CD1c-positive myeloid dendritic cell (primary cell): ENCODE results near the gene ZNF511.
A peak's percentile ranks its signal among the peaks of the same experiment; 100 is the strongest.
"Not testable (repeated sequence)": the region's sequence is repeated elsewhere in the genome, so short reads cannot be mapped to it uniquely, and the experiment has no call there.

Experiments
- DNase-seq: peaks from one replicate; pipeline ENCODE4 v3.0.0-alpha.2; 2016; ENCODE audit errors: extremely low spot score

ZNF511 gene

DNA sequence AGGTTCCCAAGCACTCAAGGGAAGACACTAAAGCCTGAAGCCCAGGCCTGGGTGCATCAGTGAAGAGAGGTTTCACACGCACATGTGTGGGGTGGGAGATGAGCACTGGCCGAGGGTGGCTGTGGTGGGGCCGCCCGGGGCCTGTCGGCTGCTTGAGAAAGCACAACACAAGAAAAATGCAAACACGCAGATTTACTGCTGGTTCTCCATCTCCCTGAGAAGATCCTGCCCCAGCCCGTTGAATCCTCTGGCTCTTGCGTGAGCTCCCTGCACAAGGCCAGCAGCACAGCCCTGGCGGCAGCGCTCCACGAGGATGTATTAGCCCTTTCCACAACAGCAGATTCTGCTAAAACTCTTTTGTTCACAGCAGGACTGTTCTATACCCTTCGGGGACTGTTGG is 6.2 kb downstream of the ZNF511 start:
- no peak for DNase-seq

DNA sequence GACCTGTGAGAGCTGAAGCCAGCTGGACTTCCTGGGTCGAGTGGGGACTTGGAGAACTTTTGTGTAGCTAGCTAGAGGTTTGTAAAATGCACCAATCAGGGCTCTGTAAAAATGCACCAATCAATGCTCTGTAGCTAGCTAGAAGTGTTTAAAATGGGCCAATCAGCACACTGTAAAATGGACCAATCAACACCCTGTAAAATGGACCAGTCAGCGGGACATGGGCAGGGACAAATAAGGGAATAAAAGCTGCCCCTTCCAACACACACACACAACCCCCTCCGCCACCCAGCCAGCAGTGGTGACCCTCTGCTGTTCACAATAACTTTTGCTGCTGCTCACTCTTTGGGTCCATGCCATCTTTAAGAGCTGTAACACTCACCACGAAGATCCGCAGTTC is 7.1 kb downstream of the ZNF511 start:
- DNase-seq: no peak

- DNase-seq: no peak
Measured at GRCh38 chr10:133316266-133316665, 7.6 kb downstream of the ZNF511 start.

- no peak for DNase-seq
Measured at GRCh38 chr10:133316732-133317131, 8.0 kb downstream of the ZNF511 start.

GRCh38 chr10:133318494-133319127 is 9.9 kb downstream of the ZNF511 start:
- peak; percentile 81 for DNase-seq

DNA sequence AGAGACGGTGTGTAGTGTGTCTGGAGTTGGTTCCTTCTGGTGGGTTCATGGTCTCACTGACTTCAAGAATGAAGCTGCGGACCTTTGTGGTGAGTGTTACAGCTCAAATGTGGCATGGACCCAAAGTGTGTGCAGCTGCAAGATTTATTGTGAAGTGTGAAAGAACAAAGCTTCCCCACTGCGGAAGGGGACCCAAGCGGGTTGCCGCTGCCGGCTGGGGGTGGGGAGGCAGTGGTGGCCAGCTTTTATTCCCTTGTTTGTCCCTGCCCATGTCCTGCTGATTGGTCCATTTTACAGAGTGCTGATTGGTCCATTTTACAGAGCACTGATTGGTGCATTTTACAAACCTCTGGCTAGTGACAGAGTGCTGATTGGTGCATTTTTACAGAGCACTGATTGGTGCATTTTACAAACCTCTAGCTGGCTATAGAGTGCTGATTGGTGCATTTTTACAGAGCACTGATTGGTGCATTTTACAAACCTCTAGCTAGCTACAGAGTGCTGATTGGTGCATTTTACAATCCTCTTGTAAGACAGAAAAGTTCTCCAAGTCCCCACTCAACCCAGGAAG is 12.2 kb downstream of the ZNF511 start:
- DNase-seq: not testable (repeated sequence)

DNA sequence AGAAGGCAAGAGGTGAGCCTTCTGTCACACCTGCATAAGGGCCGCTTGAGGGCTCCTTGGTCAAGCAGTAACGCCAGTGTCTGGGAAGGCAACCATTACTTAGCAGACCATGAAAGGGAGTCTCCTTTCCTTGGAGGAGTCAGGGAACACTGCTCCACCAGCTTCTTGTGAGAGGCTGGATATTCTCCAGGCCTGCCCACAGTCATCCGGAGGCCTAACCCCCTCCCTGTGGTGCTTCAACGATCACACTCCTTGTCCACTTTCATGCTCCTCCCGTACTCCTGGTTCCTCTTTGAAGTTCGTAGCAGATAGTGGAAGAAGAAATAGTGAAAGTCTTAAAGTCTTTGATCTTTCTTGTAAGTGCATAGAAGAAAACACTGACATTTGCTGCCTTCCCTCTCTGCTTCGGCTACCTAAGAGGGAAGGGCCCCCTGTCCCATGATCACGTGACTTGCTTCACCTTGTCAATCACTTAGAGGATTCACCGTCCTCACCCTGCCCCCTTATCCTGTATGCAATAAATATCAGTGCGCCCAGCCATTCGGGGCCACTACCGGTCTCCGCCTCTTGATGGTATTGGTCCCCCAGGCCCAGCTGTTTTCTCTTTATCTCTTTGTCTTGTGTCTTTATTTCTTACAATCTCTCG is 13.5 kb downstream of the ZNF511 start:
- DNase-seq: not testable (repeated sequence)

GRCh38 chr10:133324198-133324792 is 15.6 kb downstream of the ZNF511 start:
- no peak for DNase-seq

DNA sequence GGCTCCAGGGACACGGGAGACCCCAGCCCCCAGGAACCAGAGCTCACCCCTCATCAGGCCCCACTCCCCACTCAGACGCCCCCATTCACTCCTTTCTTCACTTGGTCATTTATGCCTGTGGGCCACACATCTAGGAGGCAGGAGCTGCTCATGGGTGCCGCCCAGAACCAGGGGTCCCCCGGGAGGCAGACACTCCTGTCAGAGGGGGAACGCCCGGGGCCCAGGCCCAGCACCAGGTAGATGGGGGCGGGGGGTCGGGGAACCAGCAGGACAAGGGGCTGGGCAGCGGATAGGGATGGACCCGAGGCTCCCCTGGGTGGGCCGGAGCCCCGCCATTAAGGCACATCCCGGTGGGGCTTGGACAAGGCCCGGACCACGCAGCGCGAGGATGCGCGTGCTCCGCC is 16.1 kb downstream of the ZNF511 start:
- no peak for DNase-seq

DNA sequence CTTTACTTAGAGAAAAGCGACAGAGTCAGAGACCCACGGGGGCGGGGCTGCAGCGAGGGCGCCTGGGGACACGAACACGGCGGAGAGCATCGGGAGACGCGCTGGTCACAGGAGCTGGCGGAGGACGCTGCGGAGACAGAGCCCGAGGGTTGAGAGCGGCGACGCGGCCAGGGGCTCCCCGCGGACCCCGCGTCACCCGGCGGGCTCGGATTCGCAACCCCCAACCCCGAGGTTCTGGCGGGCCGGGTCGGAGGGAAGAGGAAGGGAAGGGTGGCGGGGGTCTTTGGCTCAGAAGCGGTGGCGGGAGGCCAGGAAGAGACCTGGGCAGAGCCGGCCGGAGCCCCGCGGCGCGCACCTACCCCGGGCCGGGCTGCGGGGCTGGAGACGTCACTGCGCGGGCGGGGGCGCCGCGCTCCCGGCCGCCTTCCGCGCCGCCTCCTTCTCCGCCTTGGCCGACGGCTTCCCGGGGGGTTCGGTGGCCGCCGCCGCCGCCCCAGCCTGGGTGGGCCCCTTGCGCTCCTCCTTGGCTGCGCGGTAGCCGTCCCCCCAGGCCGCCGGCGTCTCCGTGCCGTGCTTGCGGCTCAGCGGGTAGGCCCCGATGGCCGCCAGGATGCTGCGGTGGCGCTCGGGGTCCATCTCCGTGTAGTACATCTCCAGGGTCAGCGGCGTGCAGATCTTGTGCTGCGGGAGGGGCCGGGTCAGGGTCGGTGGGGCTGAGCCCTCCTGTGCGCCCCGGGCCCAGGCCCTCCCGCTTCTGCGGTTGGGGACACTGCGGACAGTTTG is 16.9 kb downstream of the ZNF511 start:
- DNase-seq: no peak

GRCh38 chr10:133326223-133326551 is 17.5 kb downstream of the ZNF511 start:
- DNase-seq: no peak

DNA sequence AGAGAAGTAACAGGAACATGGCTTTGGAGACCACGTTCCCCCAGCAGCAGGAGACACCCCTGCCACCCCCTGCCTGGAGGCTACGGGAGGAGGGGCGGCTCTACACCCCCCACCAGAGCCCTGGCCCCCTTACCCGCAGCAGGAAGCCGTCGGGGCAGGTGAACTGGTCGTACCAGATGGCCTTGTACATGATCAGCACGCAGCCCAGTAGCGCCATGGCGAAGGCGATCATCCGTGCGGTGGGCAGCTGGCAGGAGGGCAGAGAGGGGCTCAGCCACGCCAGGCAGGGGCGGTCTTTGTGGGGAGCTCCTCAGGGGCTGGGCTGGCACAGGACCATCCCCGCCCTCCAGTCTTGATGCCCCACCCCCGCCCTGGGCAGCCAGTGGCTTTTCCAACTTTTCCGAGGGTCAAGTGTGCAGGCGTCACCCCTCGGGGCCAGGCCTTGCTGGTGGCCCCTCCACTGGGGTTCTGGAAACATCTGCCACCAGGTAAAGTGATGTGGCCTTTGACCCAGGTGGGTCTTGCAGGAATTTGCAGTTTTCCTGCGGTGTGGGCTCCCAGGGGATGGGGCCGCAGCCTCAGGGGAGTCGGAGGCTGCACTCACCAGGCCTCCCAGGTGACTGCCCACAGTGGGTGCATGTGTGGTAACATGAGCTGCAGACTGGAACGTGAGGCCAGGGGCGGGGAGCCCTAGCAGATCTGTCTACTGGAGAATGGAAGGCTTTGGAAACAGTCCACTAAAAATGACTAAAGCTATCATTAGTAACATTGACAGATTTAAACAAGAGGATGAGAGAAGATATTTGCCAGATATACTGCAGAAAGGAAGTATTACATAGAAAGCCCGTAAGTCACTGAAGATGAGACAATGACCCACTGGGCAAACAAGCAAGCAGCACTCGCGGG is 18.3 kb downstream of the ZNF511 start:
- no peak for DNase-seq

DNA sequence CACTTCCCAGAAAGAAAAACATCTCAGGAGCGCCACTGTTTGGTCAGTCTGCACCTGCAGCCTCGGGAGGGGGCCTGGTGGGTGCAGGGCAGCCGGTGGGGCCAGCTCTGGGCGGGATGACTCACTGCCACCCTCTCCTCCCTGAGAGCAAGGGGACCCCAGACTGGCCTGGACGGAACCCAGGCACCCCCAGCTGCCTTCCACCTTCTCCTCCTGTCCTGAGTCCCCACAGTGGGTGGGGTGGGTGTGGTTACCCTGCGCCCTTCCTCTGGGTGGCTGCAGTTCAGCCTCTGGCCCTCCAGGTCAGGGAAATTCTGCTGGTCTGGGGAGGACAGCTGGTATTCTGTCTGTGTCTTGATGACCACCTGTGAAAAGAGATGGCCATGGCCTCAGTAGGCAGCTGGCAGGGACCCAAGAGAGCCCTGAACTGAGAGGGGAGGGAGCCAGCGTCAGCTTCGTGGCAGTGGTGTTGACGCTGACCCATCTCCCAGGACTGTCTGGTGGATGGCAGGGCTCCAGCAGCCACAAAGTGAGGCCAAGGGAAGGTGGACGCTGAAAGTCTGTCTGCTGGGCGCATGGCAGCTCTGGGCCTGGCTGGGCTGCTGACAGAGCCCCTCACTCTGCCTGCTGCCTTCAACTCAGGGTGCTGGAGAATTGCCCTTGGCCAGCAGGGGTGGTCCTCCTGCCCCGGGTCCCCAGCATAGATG is 19.1 kb downstream of the ZNF511 start:
- no peak for DNase-seq

DNA sequence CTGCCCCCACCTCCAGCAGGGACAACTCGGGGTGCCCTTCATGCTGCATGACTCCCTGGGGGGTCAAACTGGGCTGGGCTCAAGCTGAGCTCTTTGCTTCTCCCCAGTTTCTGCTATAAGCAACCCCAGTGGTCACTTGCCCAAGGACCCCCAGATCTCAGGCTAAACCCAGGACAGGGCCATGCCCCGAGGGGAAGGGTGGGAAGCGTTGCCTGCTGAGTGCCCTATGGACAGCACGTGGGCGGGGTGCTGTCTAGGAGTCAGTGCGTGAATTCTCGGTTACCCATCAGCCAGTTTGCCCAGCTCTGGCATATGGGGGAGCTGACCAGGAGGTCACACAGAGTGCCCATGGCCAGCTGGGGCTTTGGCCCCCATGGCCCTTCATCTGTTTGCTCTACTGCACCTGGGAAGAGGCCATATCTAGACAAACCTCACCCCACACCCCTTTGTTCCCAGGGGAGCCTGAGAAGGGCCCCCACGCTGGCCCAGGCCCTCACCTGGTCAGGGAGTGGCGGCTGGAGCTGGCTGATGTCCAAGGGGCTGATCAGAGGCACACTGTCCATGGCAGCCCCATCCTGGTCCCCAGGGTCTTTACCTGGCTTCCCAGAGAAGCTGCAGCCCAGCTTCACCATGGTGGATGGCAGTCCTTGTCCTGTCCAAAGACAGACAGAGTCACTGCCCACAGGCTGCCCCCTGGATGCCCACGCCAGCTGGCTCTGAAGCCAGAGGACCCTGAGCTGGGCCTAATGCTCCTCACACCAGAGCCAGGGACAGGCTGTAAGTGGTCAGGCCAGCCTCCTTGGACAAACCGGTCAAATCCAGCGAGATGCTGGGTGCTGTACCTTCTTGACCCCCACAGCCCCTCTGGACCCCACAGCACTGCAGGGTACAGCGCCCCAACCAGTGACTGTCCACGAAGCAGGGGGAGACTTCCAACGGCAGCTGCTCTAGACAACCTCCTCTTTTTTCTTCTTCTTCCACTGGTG is 19.9 kb downstream of the ZNF511 start:
- no peak for DNase-seq

GRCh38 chr10:133329491-133330202 is 20.9 kb downstream of the ZNF511 start:
- DNase-seq: peak; percentile 90

- DNase-seq: no peak
Measured at GRCh38 chr10:133332936-133333699, 24.4 kb downstream of the ZNF511 start.

GRCh38 chr10:133334503-133335245 is 26.0 kb downstream of the ZNF511 start:
- DNase-seq: no peak
